ENCODE data around the gene PARD6G.

Gene PARD6G

DNA sequence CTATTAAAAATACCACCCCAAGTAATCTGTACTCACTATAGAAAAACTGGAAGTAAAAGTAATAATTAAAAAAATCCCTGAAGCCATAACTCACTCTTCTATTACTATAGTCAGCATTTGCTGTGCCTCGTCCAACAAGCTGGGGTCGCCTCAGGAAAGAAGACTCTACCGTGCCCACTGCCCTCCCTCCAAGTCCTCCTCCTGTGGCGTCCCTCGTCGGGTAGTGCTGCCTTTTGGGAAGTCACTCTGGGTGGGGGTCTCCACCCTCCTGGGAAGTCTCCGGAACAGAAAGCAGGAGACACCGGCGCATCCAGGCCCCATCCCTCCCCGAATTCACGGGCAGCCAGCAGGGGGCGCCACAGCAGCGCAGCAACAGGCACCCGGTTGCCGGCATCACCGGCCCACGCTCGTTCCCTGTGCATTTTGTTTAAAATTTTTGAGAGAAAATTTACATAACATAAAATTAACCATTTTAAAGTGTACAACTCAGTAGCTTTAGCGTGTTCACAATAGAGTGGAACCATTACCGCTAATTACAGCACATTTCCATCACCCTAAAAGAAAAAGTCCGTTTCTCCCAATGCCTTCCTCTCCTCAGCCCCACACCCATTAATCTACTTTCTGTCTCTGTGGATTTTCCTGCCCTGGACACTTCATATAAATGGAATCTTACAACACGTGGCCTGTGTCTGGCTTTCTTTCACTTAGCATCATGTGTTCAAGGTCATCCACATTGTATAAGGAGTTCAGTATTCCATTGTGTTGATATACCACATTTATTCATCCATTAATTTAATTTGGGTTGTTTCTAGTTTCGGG, 76.1 kb downstream of the PARD6G start:
- H2AK5ac ChIP-seq (ENCODE audit: low read length): no peak overlapping the region
- H3K9ac ChIP-seq (ENCODE audit: low read length): no peak overlapping the region
- no peak overlapping the region for H2BK120ac ChIP-seq (ENCODE audit: insufficient read depth, low read length, poor library complexity)
- H3K14ac ChIP-seq (ENCODE audit: low read length): no peak overlapping the region
- H2BK5ac ChIP-seq (ENCODE audit: low read depth, low read length, poor library complexity): no peak overlapping the region
- no peak overlapping the region for H4K91ac ChIP-seq (ENCODE audit: low read depth, low read length)
- H3K4me3 ChIP-seq (ENCODE audit: low read depth, low read length): no peak overlapping the region
- H4K12ac ChIP-seq (ENCODE audit: low read depth, low read length): no peak overlapping the region
- H3K4me2 ChIP-seq (ENCODE audit: low read length): no peak overlapping the region
- H3K27ac ChIP-seq (ENCODE audit: low read depth, low read length): no peak overlapping the region
- H3K79me1 ChIP-seq (ENCODE audit: low read length): no peaks in the 10 kb centered on the region
- no peaks in the 10 kb centered on the region for H3K4me1 ChIP-seq (ENCODE audit: control insufficient read depth in 1 of 2, insufficient read depth in 2 of 2, low read length in 2 of 2)
- H3K4ac ChIP-seq (ENCODE audit: low read depth, low read length): no peak overlapping the region
- peak; percentile 24 to 64 for DNase-seq
- no peak overlapping the region for H2BK12ac ChIP-seq (ENCODE audit: low read length)
- H4K8ac ChIP-seq (ENCODE audit: low read depth, low read length): no peak overlapping the region
- no CpG with 5 or more reads among the region's 23 CpGs for WGBS (ENCODE audit: extremely low coverage, insufficient coverage, insufficient read length)
- H3K79me2 ChIP-seq (ENCODE audit: control insufficient read depth, insufficient read depth, low read length, poor library complexity): no peaks in the 10 kb centered on the region
- no peaks in the 10 kb centered on the region for H3K36me3 ChIP-seq (ENCODE audit: control insufficient read depth in 1 of 2, insufficient read depth in 2 of 2, low read length in 2 of 2)
- no peak overlapping the region for H2AFZ ChIP-seq (ENCODE audit: insufficient read depth, low read length, poor library complexity)
- no peaks in the 10 kb centered on the region for H3K27me3 ChIP-seq (ENCODE audit: insufficient read depth, low read length)
- H3K18ac ChIP-seq (ENCODE audit: low read length): no peak overlapping the region
- no peak overlapping the region for H3K23ac ChIP-seq (ENCODE audit: low read length)
- peaks cover 5% of the 10 kb centered on the region for H3K9me3 ChIP-seq (ENCODE audit: insufficient read depth, low read depth, low read length)

DNA sequence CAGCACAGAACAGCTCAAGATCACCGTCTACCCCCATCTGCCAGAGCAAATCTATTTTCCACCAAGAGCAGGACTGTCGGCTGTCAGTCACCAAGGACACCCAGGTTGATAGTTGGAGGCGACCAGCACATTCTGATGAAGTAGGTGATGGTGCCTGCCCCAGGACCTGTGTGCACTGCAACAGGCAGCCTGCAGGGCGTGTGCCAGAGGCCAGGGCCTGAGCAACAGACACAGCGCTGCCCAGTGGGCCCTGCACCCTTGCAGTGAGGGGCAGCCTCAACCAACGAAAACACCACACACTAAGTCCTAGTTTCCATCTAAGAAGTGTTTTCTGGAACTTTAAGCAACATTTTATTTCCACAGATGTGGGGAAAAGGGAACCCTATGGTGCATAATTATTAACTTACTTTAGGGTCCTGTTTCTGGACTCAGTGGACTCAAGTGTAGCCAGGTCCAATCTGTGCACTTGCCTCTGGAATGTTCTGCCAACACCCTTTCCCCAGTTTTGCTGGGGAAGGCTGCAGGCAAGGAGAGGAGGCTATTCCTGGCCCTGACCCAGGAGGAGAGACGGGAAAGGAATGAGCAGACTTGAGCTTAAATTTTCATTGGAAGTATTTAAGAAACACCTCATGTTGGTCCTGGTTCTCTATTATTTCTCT, 76.8 kb downstream of the PARD6G start:
- H3K36me3 ChIP-seq (ENCODE audit: control insufficient read depth in 1 of 2, insufficient read depth in 2 of 2, low read length in 2 of 2): no peaks in the 10 kb centered on the region
- no peak overlapping the region for H2BK5ac ChIP-seq (ENCODE audit: low read depth, low read length, poor library complexity)
- DNase-seq: peak in 1 of 2 donors; percentile 39
- no peak overlapping the region for H3K9ac ChIP-seq (ENCODE audit: low read length)
- no peak overlapping the region for H3K14ac ChIP-seq (ENCODE audit: low read length)
- no peaks in the 10 kb centered on the region for H3K79me2 ChIP-seq (ENCODE audit: control insufficient read depth, insufficient read depth, low read length, poor library complexity)
- no peak overlapping the region for H3K4me3 ChIP-seq (ENCODE audit: low read depth, low read length)
- H3K27ac ChIP-seq (ENCODE audit: low read depth, low read length): no peak overlapping the region
- H2AK5ac ChIP-seq (ENCODE audit: low read length): no peak overlapping the region
- H3K9me3 ChIP-seq (ENCODE audit: insufficient read depth, low read depth, low read length): peaks cover 8% of the 10 kb centered on the region
- H2BK12ac ChIP-seq (ENCODE audit: low read length): no peak overlapping the region
- no CpG with 5 or more reads among the region's 7 CpGs for WGBS (ENCODE audit: extremely low coverage, insufficient coverage, insufficient read length)
- H4K91ac ChIP-seq (ENCODE audit: low read depth, low read length): no peak overlapping the region
- H4K12ac ChIP-seq (ENCODE audit: low read depth, low read length): no peak overlapping the region
- H4K8ac ChIP-seq (ENCODE audit: low read depth, low read length): no peak overlapping the region
- H3K27me3 ChIP-seq (ENCODE audit: insufficient read depth, low read length): no peaks in the 10 kb centered on the region
- H2AFZ ChIP-seq (ENCODE audit: insufficient read depth, low read length, poor library complexity): no peak overlapping the region
- H3K4me1 ChIP-seq (ENCODE audit: control insufficient read depth in 1 of 2, insufficient read depth in 2 of 2, low read length in 2 of 2): no peaks in the 10 kb centered on the region
- H2BK120ac ChIP-seq (ENCODE audit: insufficient read depth, low read length, poor library complexity): no peak overlapping the region
- H3K4ac ChIP-seq (ENCODE audit: low read depth, low read length): no peak overlapping the region
- H3K18ac ChIP-seq (ENCODE audit: low read length): no peak overlapping the region
- H3K79me1 ChIP-seq (ENCODE audit: low read length): no peaks in the 10 kb centered on the region
- no peak overlapping the region for H3K4me2 ChIP-seq (ENCODE audit: low read length)
- H3K23ac ChIP-seq (ENCODE audit: low read length): no peak overlapping the region

DNA sequence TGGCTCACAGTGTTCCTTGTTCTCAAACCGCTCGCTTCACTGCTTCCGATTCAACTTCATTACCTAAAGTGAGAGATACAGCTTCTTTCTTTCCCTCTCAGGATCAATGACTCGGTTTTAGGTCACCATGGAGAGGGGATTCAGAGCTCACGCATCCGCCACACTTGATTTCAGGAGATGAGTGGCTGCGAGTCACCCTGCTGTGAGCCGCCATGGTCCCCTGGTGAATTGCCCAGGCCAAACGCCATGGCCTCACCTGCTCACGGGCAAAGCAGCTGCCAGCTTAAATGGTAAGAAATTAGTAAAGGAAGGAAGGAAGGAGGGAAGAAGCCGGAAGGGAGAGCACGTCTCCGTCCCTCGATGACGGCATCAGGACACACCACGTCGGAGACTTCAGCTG, 77.7 kb downstream of the PARD6G start:
- Histone ChIP-seq H3K36me3 (ENCODE audit: control insufficient read depth in 1 of 2, insufficient read depth in 2 of 2, low read length in 2 of 2) (no peaks in the 10 kb centered on the region), H4K12ac (ENCODE audit: low read depth, low read length) (no peak overlapping the region), H3K79me2 (ENCODE audit: control insufficient read depth, insufficient read depth, low read length, poor library complexity) (no peaks in the 10 kb centered on the region), H3K79me1 (ENCODE audit: low read length) (no peaks in the 10 kb centered on the region), H3K4ac (ENCODE audit: low read depth, low read length) (no peak overlapping the region), H4K91ac (ENCODE audit: low read depth, low read length) (no peak overlapping the region), H2BK5ac (ENCODE audit: low read depth, low read length, poor library complexity) (no peak overlapping the region), H3K18ac (ENCODE audit: low read length) (no peak overlapping the region), H3K23ac (ENCODE audit: low read length) (no peak overlapping the region), H3K27ac (ENCODE audit: low read depth, low read length) (no peak overlapping the region), H3K4me2 (ENCODE audit: low read length) (no peak overlapping the region), H3K9ac (ENCODE audit: low read length) (no peak overlapping the region), H2BK120ac (ENCODE audit: insufficient read depth, low read length, poor library complexity) (no peak overlapping the region), H2AFZ (ENCODE audit: insufficient read depth, low read length, poor library complexity) (no peak overlapping the region), H3K4me3 (ENCODE audit: low read depth, low read length) (no peak overlapping the region), H3K4me1 (ENCODE audit: control insufficient read depth in 1 of 2, insufficient read depth in 2 of 2, low read length in 2 of 2) (no peaks in the 10 kb centered on the region), H2AK5ac (ENCODE audit: low read length) (no peak overlapping the region), H3K27me3 (ENCODE audit: insufficient read depth, low read length) (no peaks in the 10 kb centered on the region), H4K8ac (ENCODE audit: low read depth, low read length) (no peak overlapping the region), H2BK12ac (ENCODE audit: low read length) (no peak overlapping the region), H3K9me3 (ENCODE audit: insufficient read depth, low read depth, low read length) (peaks cover 7% of the 10 kb centered on the region), H3K14ac (ENCODE audit: low read length) (no peak overlapping the region)
- no CpG with 5 or more reads among the region's 17 CpGs for WGBS (ENCODE audit: extremely low coverage, insufficient coverage, insufficient read length)
- DNase-seq: no peak

DNA sequence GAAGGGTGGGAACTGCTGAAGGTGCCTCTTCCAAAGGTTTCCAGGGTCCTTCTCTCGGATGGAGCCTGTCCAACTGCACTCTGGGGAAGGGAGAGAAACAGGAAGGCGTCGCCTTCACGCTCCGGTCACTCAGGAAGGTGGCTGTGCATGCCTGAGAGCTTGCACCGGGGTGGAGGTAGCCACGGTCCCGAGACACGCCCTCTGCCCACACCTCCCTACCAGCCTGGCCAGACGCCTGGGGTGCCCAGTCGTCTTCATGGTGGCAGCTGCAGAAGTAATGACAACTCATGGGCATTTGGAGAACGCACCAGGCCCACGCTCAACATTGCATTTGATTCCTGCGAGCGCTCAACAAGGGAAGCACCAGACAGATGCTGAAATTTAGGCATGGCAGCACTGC, 78.3 kb downstream of the PARD6G start:
- H2AK5ac ChIP-seq (ENCODE audit: low read length): no peak overlapping the region
- DNase-seq: no peak
- no peak overlapping the region for H3K4ac ChIP-seq (ENCODE audit: low read depth, low read length)
- H2BK5ac ChIP-seq (ENCODE audit: low read depth, low read length, poor library complexity): no peak overlapping the region
- no peak overlapping the region for H4K12ac ChIP-seq (ENCODE audit: low read depth, low read length)
- no peak overlapping the region for H4K8ac ChIP-seq (ENCODE audit: low read depth, low read length)
- H3K9me3 ChIP-seq (ENCODE audit: insufficient read depth, low read depth, low read length): peaks cover 10% of the 10 kb centered on the region
- no peak overlapping the region for H2BK120ac ChIP-seq (ENCODE audit: insufficient read depth, low read length, poor library complexity)
- H2BK12ac ChIP-seq (ENCODE audit: low read length): no peak overlapping the region
- H3K79me2 ChIP-seq (ENCODE audit: control insufficient read depth, insufficient read depth, low read length, poor library complexity): no peaks in the 10 kb centered on the region
- H3K14ac ChIP-seq (ENCODE audit: low read length): no peak overlapping the region
- H3K4me2 ChIP-seq (ENCODE audit: low read length): no peak overlapping the region
- H3K4me3 ChIP-seq (ENCODE audit: low read depth, low read length): no peak overlapping the region
- no peaks in the 10 kb centered on the region for H3K27me3 ChIP-seq (ENCODE audit: insufficient read depth, low read length)
- H3K23ac ChIP-seq (ENCODE audit: low read length): no peak overlapping the region
- H3K79me1 ChIP-seq (ENCODE audit: low read length): no peaks in the 10 kb centered on the region
- H2AFZ ChIP-seq (ENCODE audit: insufficient read depth, low read length, poor library complexity): no peak overlapping the region
- no peak overlapping the region for H4K91ac ChIP-seq (ENCODE audit: low read depth, low read length)
- no peaks in the 10 kb centered on the region for H3K36me3 ChIP-seq (ENCODE audit: control insufficient read depth in 1 of 2, insufficient read depth in 2 of 2, low read length in 2 of 2)
- H3K18ac ChIP-seq (ENCODE audit: low read length): no peak overlapping the region
- no peak overlapping the region for H3K9ac ChIP-seq (ENCODE audit: low read length)
- no peaks in the 10 kb centered on the region for H3K4me1 ChIP-seq (ENCODE audit: control insufficient read depth in 1 of 2, insufficient read depth in 2 of 2, low read length in 2 of 2)
- no CpG with 5 or more reads among the region's 15 CpGs for WGBS (ENCODE audit: extremely low coverage, insufficient coverage, insufficient read length)
- no peak overlapping the region for H3K27ac ChIP-seq (ENCODE audit: low read depth, low read length)

All from trophoblast cell (in vitro differentiated cells and primary cell).